Endothelial cell of umbilical vein (primary cell): ENCODE measurements around the gene MRPS11.
"Not testable (repeated sequence)": the region's sequence is repeated elsewhere in the genome, so short reads cannot be mapped to it uniquely, and the experiment has no call there.

Experiments
- EZH2 ChIP-seq: IDR thresholded peaks from 2 replicates; pipeline ENCODE4 v1.6.1; 2012; ENCODE audit warnings: borderline replicate concordance, low read depth, mild to moderate bottlenecking, moderate library complexity, low read length, inconsistent platforms; ENCODE audit not compliant: severe bottlenecking
- GATA2 ChIP-seq: IDR thresholded peaks from 2 replicates; pipeline ENCODE4 v1.7.0; 2011; ENCODE audit warnings: low read depth, mild to moderate bottlenecking, moderate library complexity, mixed read lengths, low read length; ENCODE audit not compliant: insufficient read length, insufficient read depth
- JUN ChIP-seq: IDR thresholded peaks from 2 replicates; pipeline ENCODE4 v1.6.1; 2011; ENCODE audit warnings: borderline replicate concordance, low read depth; ENCODE audit not compliant: insufficient read length, insufficient read depth
- MYC ChIP-seq: IDR thresholded peaks from one replicate; pipeline ENCODE4 v1.6.1; 2011; ENCODE audit warnings: mild to moderate bottlenecking, low read depth, low read length
- POLR2A ChIP-seq: IDR thresholded peaks from 2 replicates; pipeline ENCODE4 v1.6.1; 2012; ENCODE audit warnings: low read depth, mild to moderate bottlenecking, control low read depth, low read length
- POLR2AphosphoS5 ChIP-seq: IDR thresholded peaks from 2 replicates; pipeline ENCODE4 v1.6.1; 2012; ENCODE audit warnings: low read depth, mild to moderate bottlenecking, control low read depth, low read length, moderate library complexity; ENCODE audit not compliant: insufficient read depth
- TF ChIP-seq, protein P1 (sequence below), 2 donors: IDR thresholded peaks; 1 replicate in 1 of 2; 2 replicates in 1 of 2; pipeline ENCODE4 v1.5.1; 2011; ENCODE audit warnings: low read length in 2 of 2, mild to moderate bottlenecking in 2 of 2, moderate library complexity in 2 of 2, control low read depth in 1 of 2, inconsistent platforms in 1 of 2, low read depth in 1 of 2; ENCODE audit not compliant: insufficient read depth in 1 of 2; ENCODE audit errors: extremely low read depth in 1 of 2

DNA sequence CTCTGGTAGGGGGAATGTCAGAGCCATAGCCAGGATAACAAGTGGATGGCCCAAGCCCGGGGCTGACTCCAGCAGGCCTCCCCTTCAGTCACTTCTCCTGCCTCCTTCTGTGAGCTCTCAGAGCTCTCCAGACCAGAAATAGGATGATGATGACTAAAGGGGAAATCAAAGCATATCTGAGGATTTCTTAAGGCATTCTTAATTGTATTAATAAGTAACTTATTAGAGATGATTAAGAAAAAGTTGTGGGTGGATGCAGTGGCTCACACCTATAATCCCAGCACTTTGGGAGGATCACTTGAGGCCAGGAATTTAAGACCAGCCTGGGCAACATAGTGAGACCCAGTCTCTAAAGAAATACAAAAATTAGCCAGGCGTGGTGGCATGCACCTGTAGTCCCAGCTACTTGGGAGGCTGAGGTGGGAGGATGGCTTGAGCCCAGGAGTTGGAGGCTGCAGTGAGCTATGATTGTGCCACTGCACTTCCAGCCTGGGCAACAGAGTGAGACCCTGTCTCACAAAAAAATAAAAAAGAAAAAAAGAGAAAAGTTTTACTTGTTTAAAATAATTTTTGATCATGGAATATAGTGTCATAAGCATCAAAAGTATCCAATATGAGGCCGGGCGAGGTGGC is 6.3 kb downstream of the MRPS11 start:
- TF ChIP-seq, protein P1, sequence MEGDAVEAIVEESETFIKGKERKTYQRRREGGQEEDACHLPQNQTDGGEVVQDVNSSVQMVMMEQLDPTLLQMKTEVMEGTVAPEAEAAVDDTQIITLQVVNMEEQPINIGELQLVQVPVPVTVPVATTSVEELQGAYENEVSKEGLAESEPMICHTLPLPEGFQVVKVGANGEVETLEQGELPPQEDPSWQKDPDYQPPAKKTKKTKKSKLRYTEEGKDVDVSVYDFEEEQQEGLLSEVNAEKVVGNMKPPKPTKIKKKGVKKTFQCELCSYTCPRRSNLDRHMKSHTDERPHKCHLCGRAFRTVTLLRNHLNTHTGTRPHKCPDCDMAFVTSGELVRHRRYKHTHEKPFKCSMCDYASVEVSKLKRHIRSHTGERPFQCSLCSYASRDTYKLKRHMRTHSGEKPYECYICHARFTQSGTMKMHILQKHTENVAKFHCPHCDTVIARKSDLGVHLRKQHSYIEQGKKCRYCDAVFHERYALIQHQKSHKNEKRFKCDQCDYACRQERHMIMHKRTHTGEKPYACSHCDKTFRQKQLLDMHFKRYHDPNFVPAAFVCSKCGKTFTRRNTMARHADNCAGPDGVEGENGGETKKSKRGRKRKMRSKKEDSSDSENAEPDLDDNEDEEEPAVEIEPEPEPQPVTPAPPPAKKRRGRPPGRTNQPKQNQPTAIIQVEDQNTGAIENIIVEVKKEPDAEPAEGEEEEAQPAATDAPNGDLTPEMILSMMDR (IDR thresholded peaks at IDR 0.05; ENCODE audit: extremely low read depth in 1 of 2, insufficient read depth in 1 of 2, low read depth in 1 of 2, low read length in 2 of 2) = not testable (repeated sequence)
- TF ChIP-seq POLR2A, MYC, JUN, EZH2, POLR2AphosphoS5, GATA2: not testable (repeated sequence)
